Caco-2 (cell line): ENCODE results near the gene TNRC6C. TPM values are rescaled to one million over a fixed set of nuclear protein-coding genes. Genes with fewer than 3 reads are reported as not detected.

Experiments used
- BruUV-seq: library from RNA; stranded (reverse); fragments of 400-500 nt; replicated peaks from 2 replicates; lab custom pipeline; 2021; lab: Mats Ljungman, UMichigan
- CTCF ChIA-PET: fragments of 300-600 bp; sonication (Branson Sonifier 250); formaldehyde crosslinking; loops from one replicate; lab custom pipeline; 2022; ENCODE audit warnings: antibody characterized with exemption; lab: Charles Lee
- POLR2A ChIA-PET: fragments of 300-600 bp; sonication (Branson Sonifier 250); formaldehyde crosslinking; loops from one replicate; lab custom pipeline; 2022; ENCODE audit warnings: antibody characterized with exemption; lab: Charles Lee
- DNase-seq, 2 experiments: peaks; one replicate each; pipeline versions ENCODE4 v3.0.0 to v3.0.0-alpha.2; 2020 to 2022
- H3K27me3 ChIP-seq: replicated peaks from 2 replicates; pipeline ENCODE4 v1.6.0; 2011; ENCODE audit warnings: low read length; ENCODE audit not compliant: control insufficient read depth, insufficient read depth
- H3K36me3 ChIP-seq: 2 replicates; pipeline ENCODE4 v1.5.1; 2011; ENCODE audit warnings: low read length; ENCODE audit not compliant: control insufficient read depth, insufficient read depth
- H3K4me1 ChIP-seq: fragments of 250-450 bp; sonication (Bioruptor Pico); 2 replicates; pipeline ENCODE4 v1.5.1; 2020; ENCODE audit warnings: mild to moderate bottlenecking
- H3K4me3 ChIP-seq: 2 replicates; pipeline ENCODE4 v1.5.1; 2011; ENCODE audit warnings: low read depth, mild to moderate bottlenecking, control low read depth, low read length
- H3K9me3 ChIP-seq: fragments of 250-450 bp; sonication (Bioruptor Pico); 2 replicates; pipeline ENCODE4 v1.5.1; 2020; ENCODE audit warnings: mild to moderate bottlenecking, moderate library complexity
- H3K27ac Mint-ChIP-seq: one replicate; pipeline ENCODE4 v1.8.0; 2022; ENCODE audit warnings: mixed read lengths; ENCODE audit not compliant: unreplicated experiment
- H3K27me3 Mint-ChIP-seq: one replicate; pipeline ENCODE4 v1.8.0; 2022; ENCODE audit warnings: mixed read lengths; ENCODE audit not compliant: insufficient read depth, unreplicated experiment
- H3K36me3 Mint-ChIP-seq: one replicate; pipeline ENCODE4 v1.8.0; 2022; ENCODE audit warnings: mild to moderate bottlenecking, mixed read lengths; ENCODE audit not compliant: insufficient read depth, unreplicated experiment
- H3K4me1 Mint-ChIP-seq: one replicate; pipeline ENCODE4 v1.8.0; 2022; ENCODE audit warnings: low read depth, mixed read lengths; ENCODE audit not compliant: unreplicated experiment
- H3K4me3 Mint-ChIP-seq: one replicate; pipeline ENCODE4 v1.8.0; 2022; ENCODE audit warnings: mild to moderate bottlenecking, moderate library complexity, mixed read lengths; ENCODE audit not compliant: unreplicated experiment
- H3K9me3 Mint-ChIP-seq: one replicate; pipeline ENCODE4 v1.8.0; 2022; ENCODE audit warnings: mixed read lengths; ENCODE audit not compliant: unreplicated experiment
- intact Hi-C: fragments of 100-400 bp; cut with micrococcal nuclease; formaldehyde crosslinking; loops from one replicate; pipeline ENCODE4 v1.10.0; 2022; ENCODE audit not compliant: unreplicated experiment
- total RNA-seq: library from RNA; stranded (reverse); gene quantifications from 2 replicates; pipeline ENCODE4 v1.2.3, GENCODE V29; 2022
- TF ChIP-seq, protein P1 (sequence below), 2 experiments: fragments of 200-600 bp in 1 of 2; IDR thresholded peaks; 1 replicate in 1 of 2; 2 replicates in 1 of 2; pipeline versions ENCODE4 v1.5.1 to v1.8.0; 2011 to 2022; ENCODE audit warnings: antibody characterized with exemption in 1 of 2, control low read depth in 1 of 2, inconsistent platforms in 1 of 2, low read depth in 1 of 2, low read length in 1 of 2, mild to moderate bottlenecking in 1 of 2, moderate library complexity in 1 of 2; ENCODE audit not compliant: insufficient read depth in 1 of 2, severe bottlenecking in 1 of 2, unreplicated experiment in 1 of 2

The TNRC6C gene
- total RNA-seq, 1 experiment from 2014 or later = 17.9 TPM

DNA sequence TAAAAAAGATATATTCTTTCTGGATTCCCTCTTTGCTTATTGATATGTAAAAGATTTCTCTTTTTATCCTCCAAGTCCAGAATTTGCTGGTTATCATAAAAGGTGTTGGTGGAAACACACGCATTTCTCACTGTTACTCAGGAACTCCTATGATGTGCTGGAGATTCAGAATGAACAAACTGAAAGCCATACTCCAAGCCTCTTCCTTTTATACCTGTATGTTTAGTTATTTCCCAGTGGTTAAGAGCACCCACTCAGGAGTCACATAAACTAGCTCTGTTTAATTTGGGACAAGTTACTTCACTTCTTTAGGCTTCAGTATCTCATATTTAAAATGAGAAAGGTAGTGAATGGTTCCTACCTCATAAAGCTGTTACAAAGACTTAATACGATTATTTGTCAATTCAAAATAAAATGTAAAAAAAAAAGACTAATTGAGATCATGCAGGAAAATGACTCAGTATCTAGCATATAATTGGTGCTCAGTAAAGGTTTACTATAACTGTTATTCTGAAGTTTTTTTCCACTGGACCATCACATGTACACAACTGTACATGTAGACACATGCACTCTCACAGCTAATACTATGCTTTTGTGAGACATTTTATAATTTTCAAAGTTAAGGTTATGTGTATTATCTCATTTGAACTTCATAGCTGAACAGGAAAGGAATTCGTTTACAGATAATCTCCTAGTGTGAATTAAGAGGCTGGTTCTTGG is 47.1 kb downstream of the TNRC6C start:
- ChIA-PET POLR2A (no interaction called here), CTCF (no interaction called here)
- H3K4me1 ChIP-seq = no peaks in the 10 kb centered on the region
- Mint-ChIP-seq H3K36me3 (no peaks in the 10 kb centered on the region), H3K9me3 (no peaks in the 10 kb centered on the region), H3K27me3 (no peaks in the 10 kb centered on the region), H3K4me3 (no peak overlapping the region), H3K27ac (no peak overlapping the region), H3K4me1 (no peaks in the 10 kb centered on the region)
- no peak overlapping the region for H3K4me3 ChIP-seq
- TF ChIP-seq, protein P1, sequence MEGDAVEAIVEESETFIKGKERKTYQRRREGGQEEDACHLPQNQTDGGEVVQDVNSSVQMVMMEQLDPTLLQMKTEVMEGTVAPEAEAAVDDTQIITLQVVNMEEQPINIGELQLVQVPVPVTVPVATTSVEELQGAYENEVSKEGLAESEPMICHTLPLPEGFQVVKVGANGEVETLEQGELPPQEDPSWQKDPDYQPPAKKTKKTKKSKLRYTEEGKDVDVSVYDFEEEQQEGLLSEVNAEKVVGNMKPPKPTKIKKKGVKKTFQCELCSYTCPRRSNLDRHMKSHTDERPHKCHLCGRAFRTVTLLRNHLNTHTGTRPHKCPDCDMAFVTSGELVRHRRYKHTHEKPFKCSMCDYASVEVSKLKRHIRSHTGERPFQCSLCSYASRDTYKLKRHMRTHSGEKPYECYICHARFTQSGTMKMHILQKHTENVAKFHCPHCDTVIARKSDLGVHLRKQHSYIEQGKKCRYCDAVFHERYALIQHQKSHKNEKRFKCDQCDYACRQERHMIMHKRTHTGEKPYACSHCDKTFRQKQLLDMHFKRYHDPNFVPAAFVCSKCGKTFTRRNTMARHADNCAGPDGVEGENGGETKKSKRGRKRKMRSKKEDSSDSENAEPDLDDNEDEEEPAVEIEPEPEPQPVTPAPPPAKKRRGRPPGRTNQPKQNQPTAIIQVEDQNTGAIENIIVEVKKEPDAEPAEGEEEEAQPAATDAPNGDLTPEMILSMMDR (IDR thresholded peaks at IDR 0.05; ENCODE audit: insufficient read depth in 1 of 2, low read depth in 1 of 2, low read length in 1 of 2, severe bottlenecking in 1 of 2, unreplicated experiment in 1 of 2) = no peak
- H3K9me3 ChIP-seq = no peaks in the 10 kb centered on the region
- H3K27me3 ChIP-seq = no peaks in the 10 kb centered on the region
- intact Hi-C loops = no loop called here
- no TSS peak for BruUV-seq
- DNase-seq = no peak
- no peaks in the 10 kb centered on the region for H3K36me3 ChIP-seq

DNA sequence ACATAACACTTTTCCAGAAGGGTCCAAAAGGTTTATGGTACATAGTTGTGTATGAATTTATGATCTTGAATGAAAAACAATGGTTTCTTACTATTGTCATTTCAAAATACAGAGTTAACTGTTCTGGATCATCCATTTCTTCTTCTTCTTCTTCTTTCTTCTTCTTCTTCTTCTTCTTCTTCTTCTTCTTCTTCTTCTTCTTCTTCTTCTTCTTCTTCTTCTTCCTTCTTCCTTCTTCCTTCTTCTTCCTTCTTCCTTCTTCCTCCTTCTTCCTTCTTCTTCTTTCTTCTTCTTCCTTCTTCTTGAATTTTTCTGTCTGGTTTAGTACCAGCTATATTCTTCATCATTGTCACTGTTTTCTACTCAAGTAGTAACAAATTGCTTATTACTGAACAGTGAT is 47.8 kb downstream of the TNRC6C start:
- H3K9me3 ChIP-seq = no peaks in the 10 kb centered on the region
- ChIA-PET POLR2A (interaction anchor here (0.7 kb wide), 1 partner anchor 274 kb away, joined by 4 read pairs; no protein-coding TSS in a partner anchor), CTCF (no interaction called here)
- no TSS peak for BruUV-seq
- TF ChIP-seq, protein P1 (IDR thresholded peaks at IDR 0.05; ENCODE audit: insufficient read depth in 1 of 2, low read depth in 1 of 2, low read length in 1 of 2, severe bottlenecking in 1 of 2, unreplicated experiment in 1 of 2) = no peak
- Mint-ChIP-seq H3K9me3 (no peaks in the 10 kb centered on the region), H3K4me3 (no peak overlapping the region), H3K36me3 (no peaks in the 10 kb centered on the region), H3K4me1 (no peaks in the 10 kb centered on the region), H3K27me3 (no peaks in the 10 kb centered on the region), H3K27ac (no peak overlapping the region)
- no peaks in the 10 kb centered on the region for H3K36me3 ChIP-seq
- no peaks in the 10 kb centered on the region for H3K4me1 ChIP-seq
- intact Hi-C loops = no loop called here
- H3K27me3 ChIP-seq = no peaks in the 10 kb centered on the region
- no peak for DNase-seq
- no peak overlapping the region for H3K4me3 ChIP-seq

DNA sequence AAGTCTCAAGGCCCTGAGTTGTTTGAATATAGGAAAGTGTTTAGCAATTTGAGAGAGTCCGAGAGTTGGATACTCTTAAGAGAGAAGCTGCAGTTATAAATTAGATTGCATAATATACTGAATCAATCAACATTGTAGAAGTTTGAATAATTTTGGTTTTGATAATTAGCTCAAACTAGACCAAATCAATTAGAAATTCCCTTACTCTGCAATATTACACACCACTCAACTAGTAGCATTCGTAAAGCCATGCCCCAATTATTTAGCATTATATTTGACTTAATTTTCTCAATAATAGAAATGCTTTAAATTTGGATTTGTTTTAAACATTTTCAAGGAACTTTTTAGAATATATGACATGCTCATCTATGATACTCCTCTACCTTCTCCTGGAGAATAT is 49.1 kb downstream of the TNRC6C start:
- BruUV-seq = no TSS peak
- POLR2A ChIA-PET = no interaction called here
- H3K9me3 Mint-ChIP-seq = no peaks in the 10 kb centered on the region

More for the DNA sequence above, 49.1 kb downstream of the TNRC6C start:
- Histone ChIP-seq H3K27me3 (no peaks in the 10 kb centered on the region), H3K4me1 (no peaks in the 10 kb centered on the region), H3K36me3 (no peaks in the 10 kb centered on the region), H3K9me3 (no peaks in the 10 kb centered on the region), H3K4me3 (no peak overlapping the region)
- H3K4me3 Mint-ChIP-seq = no peak overlapping the region
- intact Hi-C loops = no loop called here
- TF ChIP-seq, protein P1 (IDR thresholded peaks at IDR 0.05; ENCODE audit: insufficient read depth in 1 of 2, low read depth in 1 of 2, low read length in 1 of 2, severe bottlenecking in 1 of 2, unreplicated experiment in 1 of 2) = no peak
- no peak for DNase-seq
- H3K27ac Mint-ChIP-seq = no peak overlapping the region
- CTCF ChIA-PET = no interaction called here
- no peaks in the 10 kb centered on the region for H3K27me3 Mint-ChIP-seq
- H3K36me3 Mint-ChIP-seq = no peaks in the 10 kb centered on the region
- no peaks in the 10 kb centered on the region for H3K4me1 Mint-ChIP-seq
